HepG2 (cell line): ENCODE results near the gene SGCE. TPM values are rescaled to one million over a fixed set of nuclear protein-coding genes. Genes with fewer than 3 reads are reported as not detected.

Source experiments
- ATAC-seq: fragments of 200-7000 bp; cut with Tn5 transposase; 3 replicates; pipeline ENCODE4 v1.9.1; 2020; ENCODE audit warnings: mild to moderate bottlenecking, moderate library complexity
- BruUV-seq: library from RNA; stranded (reverse); fragments of 400-500 nt; replicated peaks from 2 replicates; lab custom pipeline; 2021; lab: Mats Ljungman, UMichigan
- CTCF ChIA-PET: fragments of 300-600 bp; formaldehyde crosslinking; extraction: SDS; loops from one replicate; lab custom pipeline; 2021; ENCODE audit warnings: low total read pairs, inconsistent platforms, low intra/inter-chr PET ratio; lab: Yijun Ruan, JAX
- POLR2A ChIA-PET: fragments of 350-600 bp; sonication (Branson Sonifier 250); formaldehyde crosslinking; loops from one replicate; lab custom pipeline; 2020; ENCODE audit warnings: antibody characterized with exemption, inconsistent platforms; lab: Yijun Ruan, JAX
- DNase-seq: peaks from one replicate; pipeline ENCODE4 v3.0.0-alpha.2; 2015; ENCODE audit warnings: low spot score
- FAIRE-seq: peaks from 3 replicates; lab custom pipeline; 2011; peaks lifted over from hg19 to GRCh38; lab: Jason Lieb, UNC
- H2AFZ ChIP-seq: one replicate; pipeline ENCODE4 v1.6.1; 2011; ENCODE audit warnings: low read length, inconsistent platforms
- H3K27ac ChIP-seq: fragments of 300-600 bp; 3 replicates; pipeline ENCODE4 v1.8.0; 2011; ENCODE audit warnings: mixed run types, mild to moderate bottlenecking, mixed read lengths, low read length, inconsistent platforms; ENCODE audit not compliant: insufficient read depth; ENCODE audit errors: extremely low read length
- H3K27me3 ChIP-seq, 2 experiments: fragments of 200-600 bp in 1 of 2; 2 replicates in 1 of 2; 3 replicates in 1 of 2; pipeline versions ENCODE4 v1.6.0 to v1.8.0; 2011; ENCODE audit warnings: low read length in 2 of 2, mild to moderate bottlenecking in 2 of 2, moderate library complexity in 2 of 2, inconsistent platforms in 1 of 2; ENCODE audit not compliant: insufficient read depth in 2 of 2, control insufficient read depth in 1 of 2
- H3K36me3 ChIP-seq, 2 experiments: fragments of 200-600 bp in 1 of 2; replicated peaks in 1 of 2; 2 replicates in 1 of 2; 3 replicates in 1 of 2; pipeline versions ENCODE4 v1.5.1 to v1.8.0; 2011; ENCODE audit warnings: low read length in 2 of 2, inconsistent platforms in 1 of 2; ENCODE audit not compliant: insufficient read depth in 2 of 2, control insufficient read depth in 1 of 2
- H3K4me1 ChIP-seq: 2 replicates; pipeline ENCODE4 v1.5.1; 2012; ENCODE audit warnings: low read length, inconsistent platforms; ENCODE audit not compliant: insufficient read depth
- H3K4me2 ChIP-seq: 2 replicates; pipeline ENCODE4 v1.6.0; 2011; ENCODE audit warnings: low read depth, low read length, inconsistent platforms
- H3K4me3 ChIP-seq, 3 experiments: fragments of 200-600 bp in 1 of 3; sonication (generic), shearing (Covaris generic) in 1 of 3; replicated peaks in 1 of 3; 2 replicates each; pipeline ENCODE4 v1.5.1; 2011 to 2016; ENCODE audit warnings: low read length in 3 of 3, inconsistent platforms in 2 of 3, low read depth in 2 of 3, mild to moderate bottlenecking in 2 of 3, control low read depth in 1 of 3, mixed read lengths in 1 of 3; ENCODE audit not compliant: insufficient read depth in 1 of 3
- H3K79me2 ChIP-seq: one replicate; pipeline ENCODE4 v1.6.1; 2011; ENCODE audit warnings: low read length, inconsistent platforms; ENCODE audit not compliant: insufficient read depth
- H3K9ac ChIP-seq: 2 replicates; pipeline ENCODE4 v1.6.0; 2011; ENCODE audit warnings: mild to moderate bottlenecking, low read depth, low read length, inconsistent platforms; ENCODE audit not compliant: insufficient read depth
- H3K9me3 ChIP-seq: 2 replicates; pipeline ENCODE4 v1.5.1; 2012; ENCODE audit warnings: mild to moderate bottlenecking, low read length
- H4K20me1 ChIP-seq: 2 replicates; pipeline ENCODE4 v1.6.0; 2011; ENCODE audit warnings: inconsistent platforms, mild to moderate bottlenecking, low read length, moderate library complexity; ENCODE audit not compliant: insufficient read depth
- FIP1L1 ChIP-seq: fragments of 200-400 bp; formaldehyde crosslinking; IDR thresholded peaks from 2 replicates; pipeline ENCODE4 v1.6.1; 2018; ENCODE audit warnings: low read depth, mild to moderate bottlenecking, low read length, moderate library complexity, borderline replicate concordance; ENCODE audit not compliant: insufficient read depth
- IRF1 ChIP-seq: sonication (generic); formaldehyde crosslinking; IDR thresholded peaks from 2 replicates; pipeline ENCODE4 v1.4.0; 2020; ENCODE audit warnings: low read depth, mild to moderate bottlenecking, missing genetic modification reagents
- PHF21A ChIP-seq: sonication (generic); formaldehyde crosslinking; IDR thresholded peaks from 2 replicates; pipeline ENCODE4 v1.5.0; 2020; ENCODE audit warnings: mild to moderate bottlenecking, missing genetic modification reagents
- POGZ ChIP-seq: sonication (generic); formaldehyde crosslinking; IDR thresholded peaks from 2 replicates; pipeline ENCODE4 v1.4.0; 2020; ENCODE audit warnings: mild to moderate bottlenecking, missing genetic modification reagents
- RXRA ChIP-seq: sonication (generic); formaldehyde crosslinking; IDR thresholded peaks from 2 replicates; pipeline ENCODE4 v1.5.1; 2020; ENCODE audit warnings: missing genetic modification reagents
- SPEN ChIP-seq: sonication (generic); formaldehyde crosslinking; IDR thresholded peaks from 2 replicates; pipeline ENCODE4 v1.5.1; 2020; ENCODE audit warnings: low read depth, mild to moderate bottlenecking, missing genetic modification reagents
- TARDBP ChIP-seq: sonication (generic); formaldehyde crosslinking; IDR thresholded peaks from 2 replicates; pipeline ENCODE4 v1.8.0; 2022; ENCODE audit warnings: mild to moderate bottlenecking, missing genetic modification reagents
- TOPORS ChIP-seq: sonication (generic); formaldehyde crosslinking; IDR thresholded peaks from 2 replicates; pipeline ENCODE4 v1.8.0; 2023; ENCODE audit warnings: mild to moderate bottlenecking, missing genetic modification reagents
- UBTF ChIP-seq: sonication (generic); formaldehyde crosslinking; IDR thresholded peaks from 2 replicates; pipeline ENCODE4 v1.4.0; 2020; ENCODE audit warnings: mild to moderate bottlenecking, missing genetic modification reagents
- ZNF510 ChIP-seq: sonication (generic); formaldehyde crosslinking; IDR thresholded peaks from 2 replicates; pipeline ENCODE4 v1.4.0; 2020; ENCODE audit warnings: low read depth, mild to moderate bottlenecking, missing genetic modification reagents
- ZNF564 ChIP-seq: sonication (generic); formaldehyde crosslinking; IDR thresholded peaks from 2 replicates; pipeline ENCODE4 v1.8.1; 2023; ENCODE audit warnings: mild to moderate bottlenecking, missing genetic modification reagents
- ZNF570 ChIP-seq: sonication (generic); formaldehyde crosslinking; IDR thresholded peaks from 2 replicates; pipeline ENCODE4 v1.4.0; 2020; ENCODE audit warnings: mild to moderate bottlenecking, missing genetic modification reagents, borderline replicate concordance
- WGBS: methylation state at CpG from one replicate; pipeline ENCODE4 v1.1.6; 2017; ENCODE audit warnings: low lambda C conversion rate; 5-methylcytosine and 5-hydroxymethylcytosine counted together
- in situ Hi-C: cut with HindIII; loops from 2 replicates; pipeline ENCODE4 v1.10.0; 2017; ENCODE audit warnings: low pct_unique_long_range_greater_than_20kb; ENCODE audit not compliant: extremely low pct_ligation_motif_present
- intact Hi-C: fragments of 100-400 bp; cut with micrococcal nuclease; formaldehyde crosslinking; loops from one replicate; pipeline ENCODE4 v1.10.0; 2022; ENCODE audit not compliant: unreplicated experiment
- polyA plus RNA-seq, 8 experiments: library from polyadenylated mRNA; depleted of rRNA in 3 of 8; stranded (reverse) in 7 of 8; unstranded in 1 of 8; fragments of >200 nt; fragmentation: Illumina TruSeq in 4 of 8; extraction: Trizol in 4 of 8; gene quantifications; 2 replicates each; pipeline versions ENCODE4 v1.2.1 to v1.2.3, GENCODE V29; 2011 to 2016; ENCODE audit warnings: low read depth in 4 of 8, missing spikeins in 1 of 8, mixed read lengths in 1 of 8; ENCODE audit not compliant: insufficient read depth in 1 of 8
- total RNA-seq, 5 experiments: library from RNA; depleted of rRNA; stranded (reverse); fragments of >200 nt; fragmentation: Illumina TruSeq; extraction: Trizol; gene quantifications; 2 replicates each; pipeline ENCODE4 v1.2.3, GENCODE V29; 2016; ENCODE audit warnings: low read depth in 1 of 5
- TF ChIP-seq, protein P1 (sequence below): conservative IDR thresholded peaks from 2 replicates; pipeline ENCODE4 v1.6.1; 2018; ENCODE audit warnings: missing genetic modification reagents
- TF ChIP-seq, protein P2 (sequence below): IDR thresholded peaks from 2 replicates; pipeline ENCODE4 v1.6.1; 2016; ENCODE audit warnings: missing biosample characterization, missing genetic modification reagents, low read depth
- TF ChIP-seq, protein P3 (sequence below): sonication (generic); formaldehyde crosslinking; IDR thresholded peaks from 2 replicates; pipeline ENCODE4 v1.4.0; 2020; ENCODE audit warnings: mild to moderate bottlenecking, low read depth, missing genetic modification reagents

The SGCE gene
- total and polyA plus RNA-seq, 2 of the 13 experiments (the other 11 are each of a cell fraction or from before 2014, with no cell fraction given) = 52.3 to 71.1 TPM

DNA sequence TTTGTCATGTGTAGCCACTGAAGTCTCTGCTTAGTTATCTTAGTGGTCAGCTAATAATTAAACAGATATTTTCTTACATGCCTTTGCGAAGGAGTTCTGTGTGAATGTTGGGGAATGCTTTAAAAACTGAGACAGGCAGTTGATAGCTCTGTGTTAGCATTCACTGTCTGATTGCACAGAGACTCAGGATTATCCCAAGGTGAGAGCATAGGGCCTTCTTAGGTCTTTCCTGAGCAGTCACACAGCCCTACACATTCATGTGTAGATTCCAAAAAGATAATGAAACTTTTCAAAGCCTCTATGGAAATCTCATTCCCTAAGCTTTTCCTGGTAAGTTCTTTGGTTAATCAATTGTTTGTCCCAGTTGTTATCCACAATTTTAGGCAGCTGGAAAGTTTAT is 78.6 kb downstream of the SGCE start:
- FAIRE-seq (no peak), DNase-seq (peak; percentile 20), ATAC-seq (peak; percentile 56)
- in situ Hi-C loops (no loop called here), intact Hi-C loops (no loop called here)
- no peaks in the 10 kb centered on the region for H4K20me1 ChIP-seq
- ChIA-PET CTCF (no interaction called here), POLR2A (interaction anchor here (1.1 to 1.4 kb wide), 2 partner anchors 15 to 79 kb away, joined by 3 to 7 read pairs; partner anchors contain the start of gene SGCE)
- H3K9me3 ChIP-seq = peaks cover 14% of the 10 kb centered on the region
- no peaks in the 10 kb centered on the region for H3K27me3 ChIP-seq
- H3K9ac ChIP-seq = no peak overlapping the region
- H2AFZ ChIP-seq = no peak overlapping the region
- H3K79me2 ChIP-seq = no peaks in the 10 kb centered on the region
- WGBS = 42% methylated on average over 1 of the region's 1 CpG
- H3K27ac ChIP-seq = no peak overlapping the region
- no TSS peak for BruUV-seq
- peaks cover 42% of the 10 kb centered on the region for H3K4me1 ChIP-seq
- H3K4me3 ChIP-seq = no peak overlapping the region
- no peaks in the 10 kb centered on the region for H3K36me3 ChIP-seq
- H3K4me2 ChIP-seq = no peak overlapping the region
- TF ChIP-seq TARDBP (CRISPR knock-in tag) (no peak), PHF21A (CRISPR knock-in tag) (no peak), FIP1L1 (no peak), SPEN (CRISPR knock-in tag) (no peak), UBTF (CRISPR knock-in tag) (no peak), TOPORS (CRISPR knock-in tag) (no peak), ZNF510 (CRISPR knock-in tag) (no peak), IRF1 (CRISPR knock-in tag) (no peak), ZNF570 (CRISPR knock-in tag) (no peak), RXRA (CRISPR knock-in tag) (no peak), ZNF564 (CRISPR knock-in tag) (no peak), POGZ (no peak)
- TF ChIP-seq, protein P1, sequence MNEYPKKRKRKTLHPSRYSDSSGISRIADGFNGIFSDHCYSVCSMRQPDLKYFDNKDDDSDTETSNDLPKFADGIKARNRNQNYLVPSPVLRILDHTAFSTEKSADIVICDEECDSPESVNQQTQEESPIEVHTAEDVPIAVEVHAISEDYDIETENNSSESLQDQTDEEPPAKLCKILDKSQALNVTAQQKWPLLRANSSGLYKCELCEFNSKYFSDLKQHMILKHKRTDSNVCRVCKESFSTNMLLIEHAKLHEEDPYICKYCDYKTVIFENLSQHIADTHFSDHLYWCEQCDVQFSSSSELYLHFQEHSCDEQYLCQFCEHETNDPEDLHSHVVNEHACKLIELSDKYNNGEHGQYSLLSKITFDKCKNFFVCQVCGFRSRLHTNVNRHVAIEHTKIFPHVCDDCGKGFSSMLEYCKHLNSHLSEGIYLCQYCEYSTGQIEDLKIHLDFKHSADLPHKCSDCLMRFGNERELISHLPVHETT = no peak
- TF ChIP-seq, protein P2, sequence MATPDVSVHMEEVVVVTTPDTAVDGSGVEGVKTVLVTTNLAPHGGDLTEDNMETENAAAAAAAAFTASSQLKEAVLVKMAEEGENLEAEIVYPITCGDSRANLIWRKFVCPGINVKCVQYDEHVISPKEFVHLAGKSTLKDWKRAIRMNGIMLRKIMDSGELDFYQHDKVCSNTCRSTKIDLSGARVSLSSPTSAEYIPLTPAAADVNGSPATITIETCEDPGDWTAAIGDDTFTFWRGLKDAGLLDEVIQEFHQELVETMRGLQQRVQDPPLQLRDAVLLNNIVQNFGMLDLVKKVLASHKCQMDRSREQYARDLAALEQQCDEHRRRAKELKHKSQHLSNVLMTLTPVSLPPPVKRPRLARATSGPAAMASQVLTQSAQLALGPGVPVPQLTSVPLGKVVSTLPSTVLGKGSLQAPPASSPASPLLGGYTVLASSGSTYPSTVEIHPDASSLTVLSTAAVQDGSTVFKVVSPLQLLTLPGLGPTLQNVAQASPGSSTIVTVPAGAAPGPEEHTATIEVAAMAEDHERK (CRISPR knock-in tag) = no peak
- TF ChIP-seq, protein P3, sequence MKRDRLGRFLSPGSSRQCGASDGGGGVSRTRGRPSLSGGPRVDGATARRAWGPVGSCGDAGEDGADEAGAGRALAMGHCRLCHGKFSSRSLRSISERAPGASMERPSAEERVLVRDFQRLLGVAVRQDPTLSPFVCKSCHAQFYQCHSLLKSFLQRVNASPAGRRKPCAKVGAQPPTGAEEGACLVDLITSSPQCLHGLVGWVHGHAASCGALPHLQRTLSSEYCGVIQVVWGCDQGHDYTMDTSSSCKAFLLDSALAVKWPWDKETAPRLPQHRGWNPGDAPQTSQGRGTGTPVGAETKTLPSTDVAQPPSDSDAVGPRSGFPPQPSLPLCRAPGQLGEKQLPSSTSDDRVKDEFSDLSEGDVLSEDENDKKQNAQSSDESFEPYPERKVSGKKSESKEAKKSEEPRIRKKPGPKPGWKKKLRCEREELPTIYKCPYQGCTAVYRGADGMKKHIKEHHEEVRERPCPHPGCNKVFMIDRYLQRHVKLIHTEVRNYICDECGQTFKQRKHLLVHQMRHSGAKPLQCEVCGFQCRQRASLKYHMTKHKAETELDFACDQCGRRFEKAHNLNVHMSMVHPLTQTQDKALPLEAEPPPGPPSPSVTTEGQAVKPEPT (CRISPR knock-in tag) = no peak
